Body of pancreas (tissue), 4 donors: ENCODE data around the gene TXNL1. TPM values are rescaled to one million over a fixed set of nuclear protein-coding genes. Genes with fewer than 3 reads are reported as not detected.

Experiments used
- ATAC-seq: fragments of 150-250 bp; one replicate; pipeline ENCODE4 v1.9.1; 2016
- DNase-seq, 4 donors: peaks; one replicate each; pipeline ENCODE4 v3.0.0-alpha.2; 2019
- H3K27ac ChIP-seq, 4 donors: fragments of 200-600 bp; sonication (generic); 1 replicate in 3 of 4; 2 replicates in 1 of 4; pipeline versions ENCODE4 v1.5.1 to v1.6.1; 2016 to 2019; ENCODE audit warnings: mild to moderate bottlenecking in 1 of 4, mixed read lengths in 1 of 4, moderate library complexity in 1 of 4
- H3K27me3 ChIP-seq, 2 donors: fragments of 200-600 bp; sonication (generic); one replicate each; pipeline ENCODE4 v1.6.0; 2016; ENCODE audit warnings: mild to moderate bottlenecking in 1 of 2
- H3K36me3 ChIP-seq, 2 donors: fragments of 200-600 bp; sonication (generic); replicated peaks in 1 of 2; 2 replicates each; pipeline ENCODE4 v1.5.1; 2016; ENCODE audit warnings: low read depth in 2 of 2; ENCODE audit not compliant: insufficient read depth in 1 of 2
- H3K4me1 ChIP-seq: fragments of 200-600 bp; sonication (generic); one replicate; pipeline ENCODE4 v1.6.0; 2016
- H3K4me3 ChIP-seq, 2 donors: fragments of 200-600 bp; sonication (generic); 1 replicate in 1 of 2; 2 replicates in 1 of 2; pipeline ENCODE4 v1.5.1; 2016 to 2019
- H3K9me3 ChIP-seq, 3 donors: fragments of 200-600 bp; sonication (generic); 1 replicate in 2 of 3; 2 replicates in 1 of 3; pipeline ENCODE4 v1.5.1; 2016
- CTCF ChIP-seq, 7 experiments: fragments of 450-650 bp in 4 of 7; fragments of 200-600 bp in 3 of 7; sonication (generic) in 3 of 7; IDR thresholded peaks; one replicate each; pipeline ENCODE4 v1.5.1; 2016 to 2019; ENCODE audit warnings: antibody characterized with exemption in 7 of 7
- POLR2A ChIP-seq, 3 donors: fragments of 450-650 bp; IDR thresholded peaks; one replicate each; pipeline ENCODE4 v1.6.1; 2016; ENCODE audit warnings: antibody characterized with exemption in 3 of 3, mild to moderate bottlenecking in 2 of 3
- WGBS, 2 donors: methylation state at CpG; one replicate each; pipeline ENCODE4 v1.1.5; 2017; 5-methylcytosine and 5-hydroxymethylcytosine counted together
- intact Hi-C: fragments of 100-400 bp; cut with DNase I; formaldehyde crosslinking; loops from one replicate; pipeline ENCODE4 v1.15.1; 2023
- total RNA-seq, 2 donors: library from RNA; depleted of rRNA; stranded (reverse); fragments of >200 nt; gene quantifications; one replicate each; pipeline ENCODE4 v1.1.0, GENCODE V29; 2016

The TXNL1 gene
- total RNA-seq, 2 donors from 2014 or later = 9.2 to 13.2 TPM

GRCh38 chr18:56647951-56648893 is 9.8 kb upstream of the TXNL1 start:
- Histone ChIP-seq H3K9me3 (no peaks in the 10 kb centered on the region), H3K36me3 (no peaks in the 10 kb centered on the region), H3K27ac (no peak overlapping the region), H3K27me3 (no peaks in the 10 kb centered on the region), H3K4me3 (no peak overlapping the region), H3K4me1 (peaks cover 11% of the 10 kb centered on the region)
- TF ChIP-seq CTCF (IDR thresholded peaks at IDR 0.05) (no peak), POLR2A (IDR thresholded peaks at IDR 0.05) (no peak)
- no peak for DNase-seq
- ATAC-seq = no peak
- intact Hi-C loops = no loop called here
- 62 to 82% methylated on average over 3 of the region's 3 CpGs for WGBS, 2 donors

- DNase-seq (no peak), ATAC-seq (no peak)
- Histone ChIP-seq H3K4me3 (no peak overlapping the region), H3K27ac (no peak overlapping the region), H3K27me3 (no peaks in the 10 kb centered on the region), H3K36me3 (no peaks in the 10 kb centered on the region), H3K4me1 (peaks cover 7% of the 10 kb centered on the region), H3K9me3 (no peaks in the 10 kb centered on the region)
- intact Hi-C loops = no loop called here
- TF ChIP-seq CTCF (IDR thresholded peaks at IDR 0.05) (no peak), POLR2A (IDR thresholded peaks at IDR 0.05) (no peak)
These were observed 8.7 kb upstream of the TXNL1 start for GRCh38 chr18:56647071-56647470.

GRCh38 chr18:56645415-56646016 is 7.1 kb upstream of the TXNL1 start:
- H3K36me3 ChIP-seq = no peaks in the 10 kb centered on the region
- ATAC-seq (no peak), DNase-seq (no peak)
- WGBS, 2 donors = 29 to 30% methylated on average over 5 of the region's 5 CpGs
- peaks cover under 1% of the 10 kb centered on the region for H3K4me1 ChIP-seq
- TF ChIP-seq POLR2A (IDR thresholded peaks at IDR 0.05) = no peak
- peak in 6 of 7 experiments; percentile 32 to 46 (median 38) for TF ChIP-seq CTCF (IDR thresholded peaks at IDR 0.05)
- H3K9me3 ChIP-seq = no peaks in the 10 kb centered on the region
- no peaks in the 10 kb centered on the region for H3K27me3 ChIP-seq
- no peak overlapping the region for H3K4me3 ChIP-seq
- intact Hi-C loops = no loop called here
- no peak overlapping the region for H3K27ac ChIP-seq

GRCh38 chr18:56643381-56643780 is 5.0 kb upstream of the TXNL1 start:
- H3K4me3 ChIP-seq = no peak overlapping the region
- H3K27ac ChIP-seq = no peak overlapping the region
- DNase-seq (no peak), ATAC-seq (no peak)
- 67 to 76% methylated on average over 3 of the region's 3 CpGs for WGBS, 2 donors
- no peaks in the 10 kb centered on the region for H3K27me3 ChIP-seq
- H3K4me1 ChIP-seq = peaks cover 6% of the 10 kb centered on the region
- no peaks in the 10 kb centered on the region for H3K9me3 ChIP-seq
- no peak for TF ChIP-seq POLR2A (IDR thresholded peaks at IDR 0.05)
- TF ChIP-seq CTCF (IDR thresholded peaks at IDR 0.05) = no peak
- H3K36me3 ChIP-seq = no peaks in the 10 kb centered on the region
- intact Hi-C loops = no loop called here
